BLaER1 treated with 17β-estradiol and CSF1 and Interleukin-3, amounts not matched to agents 10 nM and 100 nM (cell line): ENCODE results near the gene INF2.

Experiments
- H3K27ac ChIP-seq, 11 experiments: shearing (Covaris generic); formaldehyde crosslinking; 2 replicates each; pipeline ENCODE4 v1.8.1; 2022
- H3K27me3 ChIP-seq, 11 experiments: shearing (Covaris generic); formaldehyde crosslinking; 2 replicates each; pipeline ENCODE4 v1.8.1; 2022
- H3K36me3 ChIP-seq, 11 experiments: shearing (Covaris generic); formaldehyde crosslinking; 2 replicates each; pipeline ENCODE4 v1.8.1; 2022
- H3K4me1 ChIP-seq, 10 experiments: shearing (Covaris generic); formaldehyde crosslinking; 2 replicates each; pipeline ENCODE4 v1.8.1; 2022
- H3K4me2 ChIP-seq, 11 experiments: shearing (Covaris generic); formaldehyde crosslinking; 2 replicates each; pipeline ENCODE4 v1.8.1; 2022
- H3K4me3 ChIP-seq, 10 experiments: shearing (Covaris generic); formaldehyde crosslinking; 2 replicates each; pipeline ENCODE4 v1.8.1; 2022
- H3K9ac ChIP-seq, 11 experiments: shearing (Covaris generic); formaldehyde crosslinking; 2 replicates each; pipeline ENCODE4 v1.8.1; 2022
- H3K9me3 ChIP-seq, 11 experiments: shearing (Covaris generic); formaldehyde crosslinking; replicated peaks in 1 of 11; 2 replicates each; pipeline ENCODE4 v1.8.1; 2022
- H4K20me1 ChIP-seq, 11 experiments: shearing (Covaris generic); formaldehyde crosslinking; 2 replicates each; pipeline ENCODE4 v1.8.1; 2022
- Cebpa-rat ChIP-seq, 11 experiments: shearing (Covaris generic); IDR thresholded peaks; 2 replicates each; pipeline ENCODE4 v1.8.1; 2022

INF2 gene

GRCh38 chr14:104692261-104692938 is 3.0 kb downstream of the INF2 start:
- H3K4me3 ChIP-seq: peak overlapping the region in 4 of 10 experiments; percentile 81 to 99 (median 98); a peak in 7 of 20 replicates
- H3K9ac ChIP-seq: peak overlapping the region; percentile 10 to 98 (median 94); a peak in 19 of 22 replicates
- no peaks in the 10 kb centered on the region for H3K27me3 ChIP-seq
- TF ChIP-seq Cebpa-rat (IDR thresholded peaks at IDR 0.05): no peak
- H3K36me3 ChIP-seq: peaks cover 16 to 55% (median 35%) of the 10 kb centered on the region in 11 experiments; a peak in 21 of 22 replicates
- H3K9me3 ChIP-seq: no peaks in the 10 kb centered on the region
- peaks cover 66 to 79% (median 74%) of the 10 kb centered on the region in 11 experiments for H4K20me1 ChIP-seq
- peak overlapping the region; percentile 96 to 100 (median 100) for H3K4me2 ChIP-seq
- peaks cover 87 to 92% (median 90%) of the 10 kb centered on the region in 10 experiments for H3K4me1 ChIP-seq
- H3K27ac ChIP-seq: peak overlapping the region in 7 of 11 experiments; percentile 25 to 93 (median 88); a peak in 13 of 22 replicates

GRCh38 chr14:104692939-104693315 is 3.5 kb downstream of the INF2 start:
- H3K36me3 ChIP-seq: peaks cover 21 to 60% (median 36%) of the 10 kb centered on the region in 11 experiments; a peak in 21 of 22 replicates
- peak overlapping the region in 1 of 10 experiments; percentile 23; a peak in 3 of 20 replicates for H3K4me3 ChIP-seq
- H3K27me3 ChIP-seq: no peaks in the 10 kb centered on the region
- H3K9me3 ChIP-seq: no peaks in the 10 kb centered on the region
- H3K4me2 ChIP-seq: peak overlapping the region; percentile 96 to 100 (median 100)
- H3K9ac ChIP-seq: peak overlapping the region; percentile 10 to 98 (median 94); a peak in 19 of 22 replicates
- TF ChIP-seq Cebpa-rat (IDR thresholded peaks at IDR 0.05): no peak
- peak overlapping the region in 6 of 11 experiments; percentile 35 to 93 (median 84); a peak in 12 of 22 replicates for H3K27ac ChIP-seq
- peaks cover 71 to 84% (median 80%) of the 10 kb centered on the region in 11 experiments for H4K20me1 ChIP-seq
- H3K4me1 ChIP-seq: peaks cover 87 to 92% (median 90%) of the 10 kb centered on the region in 10 experiments

GRCh38 chr14:104693482-104694431 is 4.3 kb downstream of the INF2 start:
- Histone ChIP-seq H4K20me1 (peaks cover 77 to 92% (median 88%) of the 10 kb centered on the region in 11 experiments), H3K4me2 (peak overlapping the region; percentile 96 to 100 (median 100)), H3K4me3 (peak overlapping the region in 6 of 10 experiments; percentile 14 to 53 (median 42); a peak in 7 of 20 replicates)

DNA sequence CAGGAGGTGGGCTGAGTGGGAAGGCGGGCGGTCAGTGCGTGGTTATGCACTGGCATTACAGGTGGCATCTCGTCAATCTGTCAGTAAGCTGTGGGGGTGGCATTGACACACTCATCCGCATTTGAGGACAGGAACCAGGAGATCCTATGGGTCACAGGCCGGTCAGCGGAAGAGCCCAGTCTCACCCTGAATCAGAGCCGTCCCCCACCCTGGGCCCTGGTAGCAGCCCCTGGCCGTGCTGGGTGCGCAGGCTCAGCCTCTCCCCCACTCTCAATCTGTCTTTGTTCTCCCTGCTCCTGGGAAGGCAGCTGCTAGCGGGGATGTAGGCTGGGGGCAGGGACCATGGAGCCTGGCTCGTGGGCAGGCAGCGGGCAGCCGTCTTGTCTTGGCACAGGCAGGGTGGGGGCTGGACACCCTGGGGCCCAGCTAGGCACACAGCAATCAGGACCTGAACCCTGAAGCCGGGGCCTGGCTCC is 5.1 kb downstream of the INF2 start:
- H3K4me1 ChIP-seq: peaks cover 88 to 95% (median 93%) of the 10 kb centered on the region in 10 experiments
- peaks cover 85 to 100% (median 96%) of the 10 kb centered on the region in 11 experiments for H4K20me1 ChIP-seq
- no peaks in the 10 kb centered on the region for H3K27me3 ChIP-seq
- no peak for TF ChIP-seq Cebpa-rat (IDR thresholded peaks at IDR 0.05)
- peak overlapping the region; percentile 96 to 100 (median 100) for H3K4me2 ChIP-seq
- peak overlapping the region in 7 of 10 experiments; percentile 14 to 53 (median 40); a peak in 11 of 20 replicates for H3K4me3 ChIP-seq
- H3K27ac ChIP-seq: peak overlapping the region; percentile 20 to 93 (median 74); a peak in 20 of 22 replicates
- peaks cover 24 to 72% (median 51%) of the 10 kb centered on the region in 11 experiments; a peak in 21 of 22 replicates for H3K36me3 ChIP-seq
- H3K9ac ChIP-seq: peak overlapping the region; percentile 59 to 98 (median 94)
- H3K9me3 ChIP-seq: no peaks in the 10 kb centered on the region

More at GRCh38 chr14:104693482-104694431, 4.3 kb downstream of the INF2 start:
- H3K27ac ChIP-seq: peak overlapping the region in 9 of 11 experiments; percentile 59 to 93 (median 77); a peak in 17 of 22 replicates
- H3K9me3 ChIP-seq: no peaks in the 10 kb centered on the region
- no peaks in the 10 kb centered on the region for H3K27me3 ChIP-seq
- no peak for TF ChIP-seq Cebpa-rat (IDR thresholded peaks at IDR 0.05)
- peaks cover 85 to 92% (median 90%) of the 10 kb centered on the region in 10 experiments for H3K4me1 ChIP-seq
- H3K36me3 ChIP-seq: peaks cover 24 to 65% (median 43%) of the 10 kb centered on the region in 11 experiments; a peak in 21 of 22 replicates
- peak overlapping the region; percentile 59 to 98 (median 94); a peak in 21 of 22 replicates for H3K9ac ChIP-seq

- H3K27ac ChIP-seq: peak overlapping the region; percentile 20 to 93 (median 74); a peak in 21 of 22 replicates
These were observed 5.7 kb downstream of the INF2 start for GRCh38 chr14:104694991-104695659.

GRCh38 chr14:104695660-104696000 is 6.2 kb downstream of the INF2 start:
- no peak for TF ChIP-seq Cebpa-rat (IDR thresholded peaks at IDR 0.05)
- H4K20me1 ChIP-seq: peaks cover 90 to 100% (median 100%) of the 10 kb centered on the region in 11 experiments
- H3K9me3 ChIP-seq: no peaks in the 10 kb centered on the region
- H3K4me1 ChIP-seq: peaks cover 93 to 100% (median 99%) of the 10 kb centered on the region in 10 experiments
- H3K4me3 ChIP-seq: peak overlapping the region in 5 of 10 experiments; percentile 17 to 53 (median 43); a peak in 4 of 20 replicates
- H3K4me2 ChIP-seq: peak overlapping the region; percentile 96 to 100 (median 100)
- H3K36me3 ChIP-seq: peaks cover 24 to 83% (median 60%) of the 10 kb centered on the region in 11 experiments; a peak in 21 of 22 replicates
- peak overlapping the region in 10 of 11 experiments; percentile 58 to 93 (median 74); a peak in 20 of 22 replicates for H3K27ac ChIP-seq
- no peaks in the 10 kb centered on the region for H3K27me3 ChIP-seq
- H3K9ac ChIP-seq: peak overlapping the region; percentile 59 to 98 (median 94); a peak in 21 of 22 replicates

More at GRCh38 chr14:104694991-104695659, 5.7 kb downstream of the INF2 start:
- peaks cover 24 to 78% (median 56%) of the 10 kb centered on the region in 11 experiments; a peak in 21 of 22 replicates for H3K36me3 ChIP-seq
- H3K4me3 ChIP-seq: peak overlapping the region in 7 of 10 experiments; percentile 15 to 53 (median 40); a peak in 10 of 20 replicates
- H3K9ac ChIP-seq: peak overlapping the region; percentile 59 to 98 (median 94)
- no peak for TF ChIP-seq Cebpa-rat (IDR thresholded peaks at IDR 0.05)
- H4K20me1 ChIP-seq: peaks cover 90 to 100% (median 99%) of the 10 kb centered on the region in 11 experiments
- H3K4me1 ChIP-seq: peaks cover 94 to 100% (median 99%) of the 10 kb centered on the region in 10 experiments
- no peaks in the 10 kb centered on the region for H3K9me3 ChIP-seq
- no peaks in the 10 kb centered on the region for H3K27me3 ChIP-seq
- H3K4me2 ChIP-seq: peak overlapping the region; percentile 96 to 100 (median 100)

- no peaks in the 10 kb centered on the region for H3K9me3 ChIP-seq
- H4K20me1 ChIP-seq: peaks cover 90 to 100% (median 100%) of the 10 kb centered on the region in 11 experiments
- H3K9ac ChIP-seq: peak overlapping the region; percentile 4 to 98 (median 60); a peak in 12 of 22 replicates
- H3K36me3 ChIP-seq: peaks cover 31 to 88% (median 69%) of the 10 kb centered on the region in 11 experiments
- H3K4me2 ChIP-seq: peak overlapping the region in 10 of 11 experiments; percentile 40 to 100 (median 100); a peak in 14 of 22 replicates
- H3K27me3 ChIP-seq: no peaks in the 10 kb centered on the region
- no peak for TF ChIP-seq Cebpa-rat (IDR thresholded peaks at IDR 0.05)
- H3K4me1 ChIP-seq: peaks cover 81 to 100% (median 99%) of the 10 kb centered on the region in 10 experiments
- no peak overlapping the region for H3K4me3 ChIP-seq
- peak overlapping the region in 6 of 11 experiments; percentile 33 to 93 (median 76); a peak in 11 of 22 replicates for H3K27ac ChIP-seq
These were observed 7.4 kb downstream of the INF2 start for GRCh38 chr14:104696671-104697316.
